Measurements from ENCODE around the gene CH25H. TPM values are rescaled to one million over a fixed set of nuclear protein-coding genes. Genes with fewer than 3 reads are reported as not detected.

CH25H gene
- polyA plus RNA-seq, 1 of the 3 experiments (the other 2 are of a cell fraction) = not detected

- CTCF ChIA-PET = interaction anchor here (0.7 kb wide), 1 partner anchor 159 kb away, joined by 3 read pairs; no protein-coding TSS in a partner anchor
- Histone ChIP-seq H3K4me2 (no peak overlapping the region), H3K27me3 (ENCODE audit: insufficient read depth) (no peaks in the 10 kb centered on the region), H2AFZ (ENCODE audit: low read depth) (no peak overlapping the region), H3K4me3 (ENCODE audit: low read depth in 2 of 2, low read length in 1 of 2) (no peak overlapping the region), H3K9me2 (no peaks in the 10 kb centered on the region), H3K27ac (ENCODE audit: low read depth in 2 of 2, low read length in 1 of 2) (no peak overlapping the region), H3K4me1 (ENCODE audit: control insufficient read depth in 1 of 2, insufficient read depth in 2 of 2, low read depth in 1 of 2, low read length in 1 of 2) (no peaks in the 10 kb centered on the region), H3K79me2 (ENCODE audit: insufficient read depth) (no peaks in the 10 kb centered on the region), H3K9ac (no peak overlapping the region), H3K9me3 (no peaks in the 10 kb centered on the region), H3F3A (replicated peaks; ENCODE audit: insufficient read depth) (no peaks in the 10 kb centered on the region), H3K36me3 (replicated peaks in 1 of 2; ENCODE audit: control insufficient read depth in 1 of 2, insufficient read depth in 2 of 2, low read length in 1 of 2) (no peaks in the 10 kb centered on the region), H4K20me1 (ENCODE audit: insufficient read depth) (no peaks in the 10 kb centered on the region)
- TF ChIP-seq RCOR1 (IDR thresholded peaks at IDR 0.05; ENCODE audit: low read length) (no peak), TAF1 (IDR thresholded peaks at IDR 0.05; ENCODE audit: borderline replicate concordance, low read depth, low read length) (no peak)
- no peak for DNase-seq
- POLR2A ChIA-PET = no interaction called here
- 60% methylated on average over 2 of the region's 2 CpGs for WGBS (ENCODE audit: low lambda C conversion rate)
These were observed 17.8 kb downstream of the CH25H start for GRCh38 chr10:89189211-89189734.

GRCh38 chr10:89185658-89186057, 21.5 kb downstream of the CH25H start:
- Histone ChIP-seq H3K36me3 (replicated peaks in 1 of 2; ENCODE audit: control insufficient read depth in 1 of 2, insufficient read depth in 2 of 2, low read length in 1 of 2) (no peaks in the 10 kb centered on the region), H2AFZ (ENCODE audit: low read depth) (no peak overlapping the region), H3F3A (replicated peaks; ENCODE audit: insufficient read depth) (no peaks in the 10 kb centered on the region), H3K4me2 (no peak overlapping the region), H3K27me3 (ENCODE audit: insufficient read depth) (no peaks in the 10 kb centered on the region), H3K4me1 (ENCODE audit: control insufficient read depth in 1 of 2, insufficient read depth in 2 of 2, low read depth in 1 of 2, low read length in 1 of 2) (no peaks in the 10 kb centered on the region), H3K27ac (ENCODE audit: low read depth in 2 of 2, low read length in 1 of 2) (no peak overlapping the region), H4K20me1 (ENCODE audit: insufficient read depth) (no peaks in the 10 kb centered on the region), H3K9me3 (no peaks in the 10 kb centered on the region), H3K4me3 (ENCODE audit: low read depth in 2 of 2, low read length in 1 of 2) (no peak overlapping the region), H3K79me2 (ENCODE audit: insufficient read depth) (no peaks in the 10 kb centered on the region), H3K9ac (no peak overlapping the region), H3K9me2 (no peaks in the 10 kb centered on the region)
- DNase-seq = no peak
- TF ChIP-seq GABPA (IDR thresholded peaks at IDR 0.05; ENCODE audit: low read depth) = no peak
- TF ChIP-seq GATA2 (CRISPR knock-in tag; IDR thresholded peaks at IDR 0.05) = no peak
- no peak for TF ChIP-seq FOXJ3 (CRISPR knock-in tag; IDR thresholded peaks at IDR 0.05)
- TF ChIP-seq RFX5 (IDR thresholded peaks at IDR 0.05; ENCODE audit: low read length) = no peak
- TF ChIP-seq RXRA (IDR thresholded peaks at IDR 0.05; ENCODE audit: borderline replicate concordance, low read depth) = no peak
- TF ChIP-seq IRF3 (IDR thresholded peaks at IDR 0.05; ENCODE audit: low read depth, low read length) = no peak
- TF ChIP-seq USF1 (IDR thresholded peaks at IDR 0.05; ENCODE audit: borderline replicate concordance, low read depth) = no peak
- no peak for TF ChIP-seq TEAD4 (IDR thresholded peaks at IDR 0.05; ENCODE audit: borderline replicate concordance, insufficient read depth)
- no peak for TF ChIP-seq RAD21 (IDR thresholded peaks at IDR 0.05; ENCODE audit: low read length)
- no peak for TF ChIP-seq NRF1 (IDR thresholded peaks at IDR 0.05; ENCODE audit: low read depth, low read length)
- no peak for TF ChIP-seq EP300 (IDR thresholded peaks at IDR 0.05; ENCODE audit: borderline replicate concordance in 1 of 2, low read depth in 1 of 2, low read length in 1 of 2)
- ChIA-PET POLR2A (no interaction called here), CTCF (no interaction called here)
